HFF-Myc (cell line): ENCODE measurements around the gene RANGRF.

Source experiments
- DNase-seq: peaks from one replicate; pipeline ENCODE4 v3.0.0-alpha.2; 2011; ENCODE audit warnings: low read depth; ENCODE audit errors: extremely low read depth
- H3K4me3 ChIP-seq: replicated peaks from 2 replicates; pipeline ENCODE4 v1.5.1; 2011; ENCODE audit warnings: low read depth, mild to moderate bottlenecking, control low read depth, low read length
- TF ChIP-seq, protein P1 (sequence below): IDR thresholded peaks from 2 replicates; pipeline ENCODE4 v1.5.1; 2012; ENCODE audit warnings: mild to moderate bottlenecking, low read depth, low read length, control low read depth; ENCODE audit errors: missing control alignments

RANGRF gene

DNA sequence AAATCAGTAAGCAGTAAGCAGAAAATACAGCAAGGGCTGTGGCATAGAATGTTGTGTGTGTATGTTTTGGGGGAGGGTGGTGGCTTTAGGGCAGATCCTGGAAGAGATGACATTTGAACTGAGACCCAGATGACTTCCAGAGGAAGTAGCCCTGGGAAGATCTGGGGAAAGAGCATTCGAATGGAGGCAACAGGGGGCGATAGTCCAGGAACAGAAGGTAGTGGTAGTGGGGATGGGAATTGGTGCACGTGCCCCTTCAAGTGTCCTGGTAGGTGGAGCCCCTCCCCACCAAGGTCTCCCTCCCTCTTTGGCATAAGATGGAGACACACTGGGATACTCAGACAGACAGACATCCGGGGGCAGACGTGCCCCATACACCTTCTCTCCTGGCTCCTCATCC lies 35.7 kb downstream of the RANGRF start:
- no peak overlapping the region for H3K4me3 ChIP-seq
- DNase-seq, result no peak
- TF ChIP-seq, protein P1, sequence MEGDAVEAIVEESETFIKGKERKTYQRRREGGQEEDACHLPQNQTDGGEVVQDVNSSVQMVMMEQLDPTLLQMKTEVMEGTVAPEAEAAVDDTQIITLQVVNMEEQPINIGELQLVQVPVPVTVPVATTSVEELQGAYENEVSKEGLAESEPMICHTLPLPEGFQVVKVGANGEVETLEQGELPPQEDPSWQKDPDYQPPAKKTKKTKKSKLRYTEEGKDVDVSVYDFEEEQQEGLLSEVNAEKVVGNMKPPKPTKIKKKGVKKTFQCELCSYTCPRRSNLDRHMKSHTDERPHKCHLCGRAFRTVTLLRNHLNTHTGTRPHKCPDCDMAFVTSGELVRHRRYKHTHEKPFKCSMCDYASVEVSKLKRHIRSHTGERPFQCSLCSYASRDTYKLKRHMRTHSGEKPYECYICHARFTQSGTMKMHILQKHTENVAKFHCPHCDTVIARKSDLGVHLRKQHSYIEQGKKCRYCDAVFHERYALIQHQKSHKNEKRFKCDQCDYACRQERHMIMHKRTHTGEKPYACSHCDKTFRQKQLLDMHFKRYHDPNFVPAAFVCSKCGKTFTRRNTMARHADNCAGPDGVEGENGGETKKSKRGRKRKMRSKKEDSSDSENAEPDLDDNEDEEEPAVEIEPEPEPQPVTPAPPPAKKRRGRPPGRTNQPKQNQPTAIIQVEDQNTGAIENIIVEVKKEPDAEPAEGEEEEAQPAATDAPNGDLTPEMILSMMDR, result no peak

DNA sequence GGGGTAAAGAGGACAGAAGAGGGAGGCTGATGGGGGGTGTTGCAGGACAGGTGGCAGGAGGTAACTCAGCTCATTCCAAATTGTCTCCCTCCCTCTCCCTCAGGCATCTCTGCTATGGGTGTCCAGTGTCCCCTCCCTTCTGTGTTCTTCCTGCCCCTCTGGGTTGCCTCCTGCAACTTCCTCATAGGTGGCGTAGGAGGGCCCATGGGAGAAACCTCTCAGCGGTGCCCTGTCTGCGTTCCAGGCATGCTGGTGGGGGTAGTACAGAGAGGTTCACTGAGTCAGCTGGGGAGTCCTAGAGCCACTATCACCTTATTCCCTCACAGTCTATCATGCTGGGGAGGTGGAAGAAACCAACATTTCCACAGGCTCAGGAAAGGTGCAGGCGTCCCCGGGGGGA lies 36.5 kb downstream of the RANGRF start:
- no peak for DNase-seq
- TF ChIP-seq, protein P1, result no peak
- H3K4me3 ChIP-seq, result no peak overlapping the region

DNA sequence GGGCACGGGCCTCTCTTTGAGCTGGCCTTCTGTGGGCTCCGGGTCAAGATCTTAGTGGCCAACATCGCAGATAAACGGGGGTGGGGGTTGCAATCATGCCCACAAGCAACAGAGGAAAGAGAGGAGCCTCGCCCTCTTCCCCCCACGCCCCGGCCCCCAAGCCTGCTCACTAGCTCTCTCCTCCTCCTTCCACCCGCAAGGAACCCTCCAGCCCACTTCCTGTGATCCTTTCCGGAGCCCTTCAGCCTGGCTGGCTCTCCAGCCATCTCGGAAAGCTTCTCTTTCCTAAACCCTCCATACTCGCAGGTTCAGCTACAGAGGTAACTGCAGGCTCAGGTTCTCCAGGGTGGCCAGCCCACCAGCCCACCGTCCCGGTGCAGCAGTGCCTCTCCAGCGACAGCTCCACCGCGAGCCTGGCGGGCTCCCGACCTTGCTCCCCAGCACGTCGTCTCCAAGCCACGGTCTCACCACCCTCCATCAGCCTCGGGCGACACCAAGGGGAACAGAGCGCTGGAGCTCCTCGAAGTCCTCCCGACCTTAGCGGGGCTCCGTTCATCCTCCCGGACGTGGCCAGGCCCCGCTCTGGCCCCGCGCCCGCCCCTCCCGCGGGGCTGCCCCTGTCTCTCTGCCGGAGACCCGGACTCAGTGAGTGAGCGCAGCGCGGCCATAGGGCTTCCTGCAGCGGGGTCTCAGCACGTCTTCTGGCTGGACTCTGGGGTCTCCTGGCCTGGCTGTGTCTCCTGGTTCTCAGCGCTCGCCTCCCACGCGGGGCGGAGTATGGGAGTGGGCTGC lies 38.2 kb downstream of the RANGRF start:
- TF ChIP-seq, protein P1, result no peak
- DNase-seq, result no peak

DNA sequence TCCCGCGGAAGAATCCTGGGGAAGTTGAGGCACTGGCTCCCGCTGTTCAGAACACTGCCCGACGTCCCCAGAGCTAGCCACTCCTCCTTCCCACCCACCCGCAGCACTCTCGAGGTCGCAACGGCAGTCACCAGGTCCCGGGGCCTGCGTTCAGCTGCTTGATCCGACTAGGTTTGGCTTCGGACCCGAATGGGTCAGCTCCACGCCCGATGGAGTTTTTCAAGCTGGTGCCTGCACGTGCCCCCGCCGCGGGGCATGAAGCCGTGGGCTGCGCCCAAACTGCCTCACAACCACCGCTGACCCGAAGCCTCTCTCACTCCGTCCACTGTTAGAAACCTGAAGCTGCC lies 38.8 kb downstream of the RANGRF start:
- peak overlapping the region; percentile 43 for H3K4me3 ChIP-seq
- no peak for DNase-seq
- TF ChIP-seq, protein P1, result no peak

More for the DNA sequence above, 38.2 kb downstream of the RANGRF start:
- H3K4me3 ChIP-seq, result peak overlapping the region; percentile 43

DNA sequence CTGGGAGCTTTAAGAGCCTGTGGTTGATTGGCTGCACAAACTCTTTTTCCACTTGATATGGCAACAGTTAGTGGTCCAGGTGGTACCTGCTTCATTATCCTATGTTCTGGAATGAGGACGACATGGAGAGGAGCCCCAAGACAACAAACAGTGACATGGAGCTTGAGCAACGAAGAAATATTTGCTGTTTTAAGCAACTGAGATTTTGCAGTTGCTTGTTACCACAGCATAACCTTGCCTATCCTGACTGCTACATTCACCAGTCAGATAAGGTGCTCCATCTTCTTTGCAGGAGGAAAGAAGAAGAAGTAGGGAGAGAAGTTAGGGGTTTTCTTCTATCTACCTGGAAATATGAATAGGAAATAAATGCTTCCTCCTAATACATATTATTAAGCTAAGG lies 43.7 kb downstream of the RANGRF start:
- TF ChIP-seq, protein P1, result no peak
- DNase-seq, result no peak
- no peak overlapping the region for H3K4me3 ChIP-seq

DNA sequence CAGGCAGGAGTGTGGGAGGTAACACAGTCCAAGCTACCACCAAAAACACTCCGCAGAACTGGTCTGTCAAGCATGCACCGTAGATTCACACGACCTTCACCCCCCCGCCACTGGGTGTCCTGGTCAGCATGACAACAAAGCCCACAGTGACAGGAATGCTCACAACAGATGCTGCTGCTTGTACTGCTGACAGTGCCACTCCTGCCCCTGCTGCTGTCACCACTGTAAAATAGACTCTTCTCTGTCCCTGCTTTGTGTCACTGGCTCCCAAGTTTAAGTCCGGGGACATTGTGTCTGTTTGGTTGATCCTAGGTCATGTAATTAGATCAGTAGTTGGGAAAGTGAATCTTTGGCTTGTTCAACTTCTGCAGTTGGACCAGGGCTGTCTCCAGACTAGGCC lies 44.2 kb downstream of the RANGRF start:
- DNase-seq, result no peak
- TF ChIP-seq, protein P1, result no peak

DNA sequence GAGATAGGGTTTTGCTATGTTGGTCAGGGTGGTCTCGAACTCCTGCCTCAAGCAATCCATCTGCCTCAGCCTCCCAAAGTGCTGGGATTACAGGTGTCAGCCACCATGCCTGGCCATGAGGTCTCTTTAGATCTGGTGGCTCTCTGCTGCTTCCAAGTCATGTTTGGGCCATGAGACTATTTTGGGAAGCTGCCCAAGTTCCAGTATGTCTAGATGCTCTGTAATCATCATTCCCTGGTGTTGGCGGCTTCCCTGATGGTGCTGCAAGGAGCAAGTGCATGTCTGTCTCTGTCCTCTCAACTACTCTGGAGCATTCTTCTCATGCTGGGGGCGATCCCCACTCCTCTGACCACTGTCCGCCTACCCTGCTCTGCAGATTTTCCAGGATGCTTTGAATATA lies 44.8 kb downstream of the RANGRF start:
- TF ChIP-seq, protein P1, result no peak
- no peak for DNase-seq
- no peak overlapping the region for H3K4me3 ChIP-seq

More for the DNA sequence above, 44.2 kb downstream of the RANGRF start:
- H3K4me3 ChIP-seq, result no peak overlapping the region
